ENCODE measurements around the gene FBXO10.
A peak's percentile ranks its signal among the peaks of the same experiment; 100 is the strongest.
"Not testable (repeated sequence)": the region's sequence is repeated elsewhere in the genome, so short reads cannot be mapped to it uniquely, and the experiment has no call there.

The FBXO10 gene

DNA sequence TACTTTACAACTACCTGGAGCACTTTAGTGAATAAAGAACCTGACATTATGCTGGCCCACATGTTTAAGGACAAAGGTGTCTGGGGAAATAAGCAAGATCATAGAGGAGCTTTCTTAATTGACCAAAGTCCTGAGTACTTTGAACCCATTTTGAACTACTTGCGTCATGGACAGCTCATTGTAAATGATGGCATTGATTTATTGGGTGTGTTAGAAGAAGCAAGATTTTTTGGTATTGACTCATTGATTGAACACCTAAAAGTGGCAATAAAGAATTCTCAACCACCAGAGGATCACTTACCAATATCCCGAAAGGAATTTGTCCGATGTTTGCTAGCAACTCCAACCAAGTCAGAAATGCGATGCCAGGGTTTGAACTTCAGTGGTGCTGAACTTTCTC lies 98.7 kb downstream of the FBXO10 start:
- not testable (repeated sequence) for DNase-seq

DNA sequence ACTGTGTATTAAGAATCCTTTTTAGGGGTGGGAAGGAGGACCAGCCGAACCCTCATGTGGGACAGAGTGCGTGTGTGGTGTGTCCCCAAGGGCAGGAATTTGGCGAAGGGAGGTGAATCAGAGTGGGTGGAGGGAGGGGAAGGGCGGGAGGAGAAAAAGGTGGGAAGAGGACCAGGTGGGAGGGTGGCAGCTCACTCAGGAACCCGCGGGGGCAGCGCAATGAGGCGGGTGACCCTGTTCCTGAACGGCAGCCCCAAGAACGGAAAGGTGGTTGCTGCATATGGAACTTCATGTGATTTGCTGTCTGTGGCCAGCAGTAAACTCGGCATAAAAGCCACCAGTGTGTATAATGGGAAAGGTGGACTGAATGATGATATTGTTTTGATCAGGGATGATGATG lies 99.2 kb downstream of the FBXO10 start:
- no peak for DNase-seq

DNA sequence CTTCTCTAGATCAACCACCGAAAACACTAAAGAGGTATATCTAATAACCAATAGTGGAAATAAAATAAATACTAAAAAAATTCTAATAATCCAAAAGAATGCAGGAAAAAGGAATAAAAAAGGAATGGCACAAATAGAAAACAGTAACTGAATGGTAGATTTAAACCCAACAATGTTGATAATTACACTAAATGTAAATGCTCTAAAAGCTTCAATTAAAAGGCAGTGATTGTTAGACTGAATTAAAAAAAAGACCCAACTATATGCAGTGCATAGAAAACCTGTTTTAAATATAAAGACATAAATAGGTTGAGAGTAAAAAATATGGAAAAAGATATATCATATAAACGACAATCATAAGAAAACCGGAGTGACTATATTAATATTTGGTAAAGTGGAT lies 101.7 kb downstream of the FBXO10 start:
- no peak for DNase-seq

DNA sequence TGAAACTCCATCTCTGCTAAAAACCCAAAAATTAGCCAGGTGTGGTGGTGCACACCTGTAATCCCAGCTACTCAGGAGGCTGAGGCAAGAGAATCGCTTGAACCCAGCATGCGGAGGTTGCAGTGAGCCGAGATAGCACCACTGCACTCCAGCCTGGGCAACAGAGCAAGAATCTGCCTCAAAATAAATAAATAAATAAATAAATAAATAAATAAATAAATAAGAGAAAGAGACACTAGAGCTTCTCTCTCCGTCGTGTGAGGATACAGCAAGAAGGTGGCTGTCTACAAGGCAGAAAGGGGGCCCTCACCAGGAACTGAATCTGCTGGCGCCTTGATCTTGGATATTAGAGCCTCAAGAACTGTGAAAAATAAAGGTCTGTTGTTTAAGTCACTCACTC lies 102.2 kb downstream of the FBXO10 start:
- DNase-seq, result not testable (repeated sequence)

DNA sequence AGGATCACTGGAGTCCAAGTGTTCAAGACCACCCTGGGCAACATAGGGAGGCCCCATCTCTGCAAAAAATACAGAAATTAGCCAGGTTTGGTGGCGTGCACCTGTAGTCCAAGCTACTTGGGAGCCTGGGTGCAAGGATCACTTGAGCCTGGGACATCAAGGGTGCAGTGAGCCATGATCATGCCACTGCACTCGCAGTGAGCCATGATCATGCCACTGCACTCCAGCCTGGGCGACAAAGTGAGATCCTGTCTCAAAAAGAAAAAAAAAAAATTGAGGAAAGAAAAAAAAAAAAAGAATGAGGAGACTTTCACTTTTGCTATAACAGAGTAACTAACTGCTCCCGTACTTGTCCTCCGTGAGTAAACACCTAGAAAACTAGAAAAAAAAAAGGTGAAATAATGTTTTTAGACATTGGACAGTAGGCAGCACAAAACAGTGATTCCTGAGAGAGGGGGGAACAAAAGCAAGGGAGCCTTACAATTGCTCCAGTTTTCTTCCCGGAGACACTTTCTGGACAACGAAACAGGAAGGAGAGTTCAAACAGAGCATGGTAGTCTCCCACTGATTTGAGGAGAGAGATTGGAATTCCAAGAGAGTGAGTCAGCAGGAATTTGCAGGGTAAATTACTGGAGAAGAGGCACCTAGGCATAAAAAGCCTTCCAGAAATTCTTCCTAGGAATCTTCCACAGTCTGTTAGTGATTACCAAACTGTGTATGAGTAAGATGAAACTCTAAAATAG lies 104.1 kb downstream of the FBXO10 start:
- no peak for DNase-seq

DNA sequence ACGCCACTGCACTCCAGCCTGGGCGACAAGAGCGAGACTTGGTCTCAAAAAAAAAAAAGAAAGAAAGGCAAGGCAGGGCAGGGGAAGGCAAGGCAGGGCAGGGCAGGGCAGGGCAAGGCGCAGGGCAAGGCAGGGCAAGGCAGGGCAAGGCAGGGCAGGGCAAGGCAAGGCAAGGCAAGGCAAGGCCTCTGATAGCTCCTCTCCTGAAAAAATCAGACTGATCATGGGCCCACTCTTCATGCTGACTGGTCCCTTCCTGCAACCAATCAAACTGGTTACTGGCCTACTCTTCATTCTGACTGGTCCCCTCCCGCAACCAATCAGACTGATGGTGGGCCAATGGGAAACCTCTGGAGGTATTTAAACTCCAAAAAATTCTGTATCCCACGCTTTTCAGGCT lies 107.6 kb downstream of the FBXO10 start:
- DNase-seq, result no peak

DNA sequence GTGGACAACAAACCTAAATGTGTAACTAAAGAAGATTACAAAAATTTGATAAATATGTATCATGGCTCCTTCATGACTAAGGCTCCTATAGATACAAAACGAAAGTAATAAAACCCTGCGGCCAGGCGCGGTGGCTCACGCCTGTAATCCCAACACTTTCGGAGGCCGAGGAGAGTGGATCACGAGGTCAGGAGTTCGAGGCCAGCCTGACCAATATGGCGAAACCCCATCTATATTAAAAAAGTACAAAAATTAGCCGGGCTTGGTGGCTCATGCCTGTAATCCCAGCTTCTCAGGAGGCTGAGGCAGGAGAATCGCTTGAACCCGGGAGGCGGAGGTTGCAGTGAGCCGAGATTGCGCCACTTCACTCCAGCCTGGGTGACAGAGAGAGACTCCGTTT lies 108.7 kb downstream of the FBXO10 start:
- not testable (repeated sequence) for DNase-seq

DNA sequence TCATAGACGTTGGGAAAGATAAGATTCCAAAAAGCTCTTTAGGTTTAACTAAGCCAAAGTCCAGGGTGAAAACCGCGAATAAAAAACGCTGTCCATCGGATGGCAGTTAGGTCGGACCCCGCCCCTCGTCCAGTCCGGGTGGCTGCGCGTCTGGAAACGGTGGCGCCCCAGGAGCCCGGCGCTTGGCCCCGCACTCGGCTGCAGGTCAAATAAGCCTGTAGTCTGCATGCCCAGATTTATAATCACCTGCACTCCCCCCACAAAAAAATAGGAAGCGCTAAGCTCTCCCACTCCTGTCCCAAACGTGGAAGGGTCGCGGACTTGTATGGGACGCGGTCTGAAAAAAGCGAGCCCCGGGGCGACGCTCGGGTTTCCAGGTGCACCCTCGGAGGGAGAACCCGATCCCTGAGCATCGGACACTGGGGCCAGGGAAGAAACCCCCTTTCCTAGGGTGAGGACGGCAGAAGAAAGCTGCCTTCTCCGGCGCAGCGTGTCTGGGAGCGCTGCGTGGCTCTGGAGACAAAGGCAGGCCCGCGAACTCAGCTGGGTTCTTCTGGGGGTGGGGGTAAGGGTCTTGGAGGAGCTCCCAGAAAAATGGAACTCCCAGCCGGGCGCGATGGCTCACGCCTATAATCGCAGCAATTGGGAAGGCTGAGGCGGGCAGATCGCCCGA lies 110.0 kb downstream of the FBXO10 start:
- peak; percentile 14 for DNase-seq

DNA sequence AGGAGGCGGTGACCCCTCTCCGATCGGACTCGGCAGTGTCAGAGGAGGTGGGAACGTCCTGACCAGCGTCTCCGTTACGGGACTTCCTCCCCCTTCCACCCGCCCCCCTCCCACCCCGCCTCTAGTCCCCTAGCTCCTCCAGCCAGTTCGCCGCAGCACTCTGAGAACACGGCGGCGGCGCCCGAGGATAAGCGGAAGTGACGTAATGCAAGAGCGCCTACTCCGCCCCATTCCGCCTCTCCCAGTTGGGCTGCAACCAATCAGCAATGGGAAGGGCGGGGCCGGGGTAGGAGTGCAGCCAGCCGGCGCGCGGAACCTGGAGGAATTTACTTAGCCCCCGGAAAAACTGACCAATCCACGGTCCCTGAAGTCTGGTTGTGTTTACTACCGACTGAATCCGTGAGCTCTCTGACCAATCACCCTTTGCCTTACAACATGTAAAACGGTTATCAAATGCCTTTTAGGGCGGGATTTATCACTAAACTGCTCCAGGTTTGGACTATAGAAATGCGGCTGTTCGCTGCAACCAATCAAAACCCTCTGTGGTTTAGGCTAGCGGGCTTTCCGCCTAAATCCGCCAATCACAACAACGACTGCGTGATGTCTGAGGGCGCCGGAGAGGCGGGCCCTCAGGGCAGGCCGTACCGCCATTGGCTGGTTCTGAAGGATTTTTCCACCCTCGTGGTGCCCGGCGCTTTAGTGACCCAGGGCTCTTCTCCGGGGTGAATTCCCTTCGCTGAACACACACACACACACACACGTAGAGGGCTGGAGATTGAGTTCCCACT lies 110.7 kb downstream of the FBXO10 start, which contains the start of gene ZBTB5:
TSS of gene ZBTB5 (minus strand) at position 202 of the 788 bp plus-strand sequence. CDS start 22,899 bp downstream, outside the sequence.
- DNase-seq, result peak; percentile 99

DNA sequence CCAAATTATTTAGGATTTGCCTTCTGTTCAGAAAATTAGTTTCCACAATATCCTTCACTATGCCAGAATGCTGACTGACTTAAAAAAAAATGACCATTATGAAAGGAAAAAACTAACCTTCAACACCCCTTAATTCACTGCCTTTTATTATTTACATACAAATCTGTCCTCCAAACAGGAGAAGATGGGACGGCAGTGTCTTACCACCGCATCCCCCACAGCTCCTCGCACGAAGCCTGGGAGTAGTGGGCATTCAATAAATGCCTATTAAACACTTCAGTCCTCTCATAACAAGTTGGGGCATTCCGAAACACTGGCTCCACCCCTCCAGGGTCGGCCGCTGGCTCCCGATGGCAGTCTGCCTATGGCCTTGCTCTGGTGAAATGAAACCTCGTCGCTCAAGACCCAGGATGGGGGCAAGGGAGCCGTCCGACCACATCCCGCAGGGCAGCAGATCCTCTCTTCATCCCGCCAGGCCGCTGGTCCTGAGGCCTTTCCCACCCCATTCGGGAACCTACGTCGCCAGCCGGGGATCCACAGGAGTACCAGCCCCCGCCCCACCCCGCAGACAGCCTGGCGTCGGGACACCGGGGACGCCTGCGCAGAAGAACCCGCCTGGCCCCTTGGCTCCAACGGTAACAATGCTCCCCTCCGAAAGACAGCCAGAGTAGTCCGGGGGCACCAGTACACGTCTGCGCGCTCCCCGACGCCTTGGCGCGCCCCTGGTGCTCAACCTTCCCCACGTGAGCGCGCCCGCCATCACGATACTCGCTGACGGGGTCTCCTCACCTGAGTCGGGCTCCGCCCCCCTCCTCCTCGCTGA lies 111.5 kb downstream of the FBXO10 start:
- DNase-seq, result peak; percentile 59

DNA sequence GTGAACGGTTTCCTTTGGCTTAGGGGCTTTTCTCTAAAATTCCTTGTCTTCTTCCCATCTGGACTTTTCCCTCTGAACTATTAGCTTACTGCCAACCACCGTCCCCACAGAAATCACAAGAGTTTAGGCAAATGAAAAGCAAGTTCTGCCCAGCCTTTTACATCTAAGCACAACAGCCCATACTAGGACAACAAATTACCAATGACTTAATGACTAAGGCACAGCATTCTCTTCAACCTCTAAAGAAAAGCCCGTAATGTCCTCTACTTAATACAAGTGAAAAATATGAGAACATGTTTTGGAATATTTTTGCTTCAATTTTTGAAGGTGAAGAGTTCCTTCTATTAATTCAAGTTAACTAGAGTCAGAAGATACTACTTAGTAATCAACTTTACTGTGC lies 112.2 kb downstream of the FBXO10 start:
- DNase-seq, result no peak
